ENCODE measurements around the gene PGS1.

The PGS1 gene

GRCh38 chr17:78364436-78365281 lies 13.8 kb upstream of the PGS1 start:
- no peak for DNase-seq (ENCODE audit: low read depth in 2 of 2)

- DNase-seq (ENCODE audit: low read depth in 2 of 2) = no peak
These were observed 12.8 kb upstream of the PGS1 start for GRCh38 chr17:78365561-78366108.

- DNase-seq (ENCODE audit: low read depth in 2 of 2) = no peak
These were observed 12.2 kb upstream of the PGS1 start for GRCh38 chr17:78366109-78366848.

GRCh38 chr17:78367193-78367592 lies 11.3 kb upstream of the PGS1 start:
- DNase-seq (ENCODE audit: low read depth in 2 of 2) = no peak

GRCh38 chr17:78368348-78368747 lies 10.1 kb upstream of the PGS1 start:
- DNase-seq (ENCODE audit: low read depth in 2 of 2) = no peak

- no peak for DNase-seq (ENCODE audit: low read depth in 2 of 2)
These were observed 9.5 kb upstream of the PGS1 start for GRCh38 chr17:78368854-78369495.

GRCh38 chr17:78369791-78370381 lies 8.6 kb upstream of the PGS1 start:
- no peak for DNase-seq (ENCODE audit: low read depth in 2 of 2)

- DNase-seq (ENCODE audit: low read depth in 2 of 2) = no peak
These were observed 7.4 kb upstream of the PGS1 start for GRCh38 chr17:78371056-78371455.

- DNase-seq (ENCODE audit: low read depth in 2 of 2) = no peak
These were observed 5.6 kb upstream of the PGS1 start for GRCh38 chr17:78372841-78373240.

- DNase-seq (ENCODE audit: low read depth in 2 of 2) = no peak
These were observed 4.3 kb upstream of the PGS1 start for GRCh38 chr17:78374189-78374588.

GRCh38 chr17:78374631-78375274 lies 3.7 kb upstream of the PGS1 start:
- no peak for DNase-seq (ENCODE audit: low read depth in 2 of 2)

GRCh38 chr17:78375401-78376151 lies 2.9 kb upstream of the PGS1 start:
- no peak for DNase-seq (ENCODE audit: low read depth in 2 of 2)

- DNase-seq (ENCODE audit: low read depth in 2 of 2) = no peak
These were observed 2.3 kb upstream of the PGS1 start for GRCh38 chr17:78376161-78376560.

- no peak for DNase-seq (ENCODE audit: low read depth in 2 of 2)
These were observed 608 bp upstream of the PGS1 start for GRCh38 chr17:78377858-78378224.

- no peak for DNase-seq (ENCODE audit: low read depth in 2 of 2)
These were observed 662 bp downstream of the PGS1 start for GRCh38 chr17:78379131-78379491.

GRCh38 chr17:78380370-78380769 lies 1.9 kb downstream of the PGS1 start:
- no peak for DNase-seq (ENCODE audit: low read depth in 2 of 2)

GRCh38 chr17:78381601-78382232 lies 3.3 kb downstream of the PGS1 start:
- no peak for DNase-seq (ENCODE audit: low read depth in 2 of 2)

- DNase-seq (ENCODE audit: low read depth in 2 of 2) = no peak
These were observed 5.4 kb downstream of the PGS1 start for GRCh38 chr17:78383725-78384471.

- DNase-seq (ENCODE audit: low read depth in 2 of 2) = no peak
These were observed 6.2 kb downstream of the PGS1 start for GRCh38 chr17:78384479-78385175.
